KOPT-K1 (cell line): ENCODE data around the gene CABLES1.

Source experiments
- H3K27ac ChIP-seq: fragments of 200-600 bp; sonication (generic); 2 replicates; pipeline ENCODE4 v1.5.1; 2016; ENCODE audit warnings: antibody characterized with exemption, mild to moderate bottlenecking, low read depth, low read length; ENCODE audit not compliant: poor library complexity, severe bottlenecking
- H3K36me3 ChIP-seq: fragments of 200-600 bp; sonication (generic); 2 replicates; pipeline ENCODE4 v1.5.1; 2017; ENCODE audit warnings: antibody characterized with exemption, mild to moderate bottlenecking, low read length, moderate library complexity; ENCODE audit not compliant: insufficient read depth
- H3K9me3 ChIP-seq: fragments of 200-600 bp; sonication (generic); 2 replicates; pipeline ENCODE4 v1.5.1; 2017; ENCODE audit warnings: antibody characterized with exemption, low read length, mild to moderate bottlenecking; ENCODE audit not compliant: insufficient read depth, poor library complexity, severe bottlenecking

CABLES1 gene

GRCh38 chr18:23203891-23204432 is 68.7 kb downstream of the CABLES1 start:
- no peak overlapping the region for H3K27ac ChIP-seq
- H3K36me3 ChIP-seq, result no peaks in the 10 kb centered on the region
- H3K9me3 ChIP-seq, result no peaks in the 10 kb centered on the region

GRCh38 chr18:23204589-23205235 is 69.4 kb downstream of the CABLES1 start:
- no peak overlapping the region for H3K27ac ChIP-seq
- H3K9me3 ChIP-seq, result no peaks in the 10 kb centered on the region
- H3K36me3 ChIP-seq, result no peaks in the 10 kb centered on the region

- Histone ChIP-seq H3K9me3 (no peaks in the 10 kb centered on the region), H3K36me3 (no peaks in the 10 kb centered on the region), H3K27ac (no peak overlapping the region)
Measured at GRCh38 chr18:23205980-23206379, 70.7 kb downstream of the CABLES1 start.

- Histone ChIP-seq H3K27ac (no peak overlapping the region), H3K9me3 (no peaks in the 10 kb centered on the region), H3K36me3 (no peaks in the 10 kb centered on the region)
Measured at GRCh38 chr18:23207191-23207955, 72.1 kb downstream of the CABLES1 start.

- H3K36me3 ChIP-seq, result no peaks in the 10 kb centered on the region
- H3K9me3 ChIP-seq, result no peaks in the 10 kb centered on the region
- H3K27ac ChIP-seq, result no peak overlapping the region
Measured at GRCh38 chr18:23207994-23208393, 72.7 kb downstream of the CABLES1 start.

- no peaks in the 10 kb centered on the region for H3K36me3 ChIP-seq
- no peak overlapping the region for H3K27ac ChIP-seq
- H3K9me3 ChIP-seq, result no peaks in the 10 kb centered on the region
Measured at GRCh38 chr18:23208600-23208999, 73.3 kb downstream of the CABLES1 start.

- no peaks in the 10 kb centered on the region for H3K36me3 ChIP-seq
- no peaks in the 10 kb centered on the region for H3K9me3 ChIP-seq
Measured at GRCh38 chr18:23209031-23209430, 73.7 kb downstream of the CABLES1 start.

GRCh38 chr18:23209796-23210195 is 74.5 kb downstream of the CABLES1 start:
- Histone ChIP-seq H3K36me3 (no peaks in the 10 kb centered on the region), H3K27ac (no peak overlapping the region), H3K9me3 (no peaks in the 10 kb centered on the region)

More at GRCh38 chr18:23209031-23209430, 73.7 kb downstream of the CABLES1 start:
- no peak overlapping the region for H3K27ac ChIP-seq

GRCh38 chr18:23210526-23210925 is 75.2 kb downstream of the CABLES1 start:
- Histone ChIP-seq H3K27ac (no peak overlapping the region), H3K36me3 (no peaks in the 10 kb centered on the region), H3K9me3 (no peaks in the 10 kb centered on the region)

GRCh38 chr18:23211146-23211545 is 75.9 kb downstream of the CABLES1 start:
- Histone ChIP-seq H3K36me3 (no peaks in the 10 kb centered on the region), H3K9me3 (no peaks in the 10 kb centered on the region), H3K27ac (no peak overlapping the region)

- Histone ChIP-seq H3K27ac (no peak overlapping the region), H3K36me3 (no peaks in the 10 kb centered on the region), H3K9me3 (no peaks in the 10 kb centered on the region)
Measured at GRCh38 chr18:23212161-23212560, 76.9 kb downstream of the CABLES1 start.

- H3K27ac ChIP-seq, result no peak overlapping the region
- no peaks in the 10 kb centered on the region for H3K9me3 ChIP-seq
- H3K36me3 ChIP-seq, result no peaks in the 10 kb centered on the region
Measured at GRCh38 chr18:23213200-23213599, 77.9 kb downstream of the CABLES1 start.

GRCh38 chr18:23217781-23218180 is 82.5 kb downstream of the CABLES1 start:
- Histone ChIP-seq H3K36me3 (no peaks in the 10 kb centered on the region), H3K27ac (no peak overlapping the region), H3K9me3 (no peaks in the 10 kb centered on the region)

- Histone ChIP-seq H3K9me3 (no peaks in the 10 kb centered on the region), H3K36me3 (no peaks in the 10 kb centered on the region), H3K27ac (no peak overlapping the region)
Measured at GRCh38 chr18:23220355-23220754, 85.1 kb downstream of the CABLES1 start.

- no peaks in the 10 kb centered on the region for H3K9me3 ChIP-seq
- no peaks in the 10 kb centered on the region for H3K36me3 ChIP-seq
- H3K27ac ChIP-seq, result no peak overlapping the region
Measured at GRCh38 chr18:23223641-23224040, 88.4 kb downstream of the CABLES1 start.

- Histone ChIP-seq H3K36me3 (no peaks in the 10 kb centered on the region), H3K27ac (no peak overlapping the region), H3K9me3 (no peaks in the 10 kb centered on the region)
Measured at GRCh38 chr18:23225503-23225902, 90.2 kb downstream of the CABLES1 start.
